IgD-negative memory B cell (primary cell): ENCODE data around the gene CEP128. TPM values are rescaled to one million over a fixed set of nuclear protein-coding genes. Genes with fewer than 3 reads are reported as not detected.
A peak's percentile ranks its signal among the peaks of the same experiment; 100 is the strongest.

Experiments
- H3K27ac Mint-ChIP-seq, 3 donors: one replicate each; pipeline ENCODE4 v1.8.0; 2020 to 2022; ENCODE audit warnings: mild to moderate bottlenecking in 3 of 3, mixed read lengths in 3 of 3, moderate library complexity in 1 of 3
- H3K27me3 Mint-ChIP-seq: one replicate; pipeline ENCODE4 v1.8.0; 2021; ENCODE audit warnings: mixed read lengths
- H3K36me3 Mint-ChIP-seq: one replicate; pipeline ENCODE4 v1.8.0; 2020; ENCODE audit warnings: mild to moderate bottlenecking, mixed read lengths
- H3K4me1 Mint-ChIP-seq, 3 donors: one replicate each; pipeline ENCODE4 v1.8.0; 2020 to 2022; ENCODE audit warnings: mixed read lengths in 3 of 3, mild to moderate bottlenecking in 1 of 3
- H3K4me3 Mint-ChIP-seq, 4 donors: one replicate each; pipeline ENCODE4 v1.8.0; 2020 to 2022; ENCODE audit warnings: mild to moderate bottlenecking in 4 of 4, mixed read lengths in 4 of 4, moderate library complexity in 3 of 4
- H3K9me3 Mint-ChIP-seq, 3 donors: one replicate each; pipeline ENCODE4 v1.8.0; 2020 to 2021; ENCODE audit warnings: mixed read lengths in 3 of 3, mild to moderate bottlenecking in 1 of 3
- polyA plus RNA-seq: library from polyadenylated mRNA; unstranded; fragments of 300-500 nt; fragmentation: Illumina TruSeq; gene quantifications from one replicate; pipeline ENCODE4 v1.2.3, GENCODE V29; 2021

The CEP128 gene
- polyA plus RNA-seq, 1 donor from 2014 or later = 2.8 TPM

DNA sequence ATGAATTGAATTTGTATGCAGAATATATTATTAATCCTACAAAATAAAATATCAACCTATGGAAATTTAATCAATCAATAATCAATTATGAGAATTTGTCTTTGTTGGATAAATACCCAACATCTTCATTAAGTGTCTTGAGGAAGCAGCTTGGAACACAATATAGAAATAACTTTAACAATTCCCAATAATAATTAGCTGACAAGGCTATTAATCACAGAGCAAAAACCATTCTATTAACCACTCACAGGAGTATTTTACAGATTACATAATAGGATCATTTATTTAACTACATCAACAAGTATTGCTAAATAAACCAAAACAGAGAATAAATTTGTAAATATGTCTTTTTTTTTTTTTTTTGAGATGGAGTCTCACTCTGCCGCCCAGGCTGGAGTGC, 190.3 kb downstream of the CEP128 start:
- Mint-ChIP-seq H3K27me3 (no peaks in the 10 kb centered on the region), H3K4me3 (no peak overlapping the region), H3K36me3 (peaks cover 8% of the 10 kb centered on the region), H3K9me3 (peaks cover 0 to 3% (median 0%) of the 10 kb centered on the region in 3 donors), H3K27ac (no peak overlapping the region), H3K4me1 (no peaks in the 10 kb centered on the region)

- Mint-ChIP-seq H3K9me3 (peaks cover 0 to 3% (median 0%) of the 10 kb centered on the region in 3 donors), H3K4me1 (no peaks in the 10 kb centered on the region), H3K27ac (no peak overlapping the region), H3K4me3 (no peak overlapping the region), H3K36me3 (peaks cover 4% of the 10 kb centered on the region), H3K27me3 (no peaks in the 10 kb centered on the region)
Observed at GRCh38 chr14:80726211-80726610, 215.3 kb downstream of the CEP128 start.

DNA sequence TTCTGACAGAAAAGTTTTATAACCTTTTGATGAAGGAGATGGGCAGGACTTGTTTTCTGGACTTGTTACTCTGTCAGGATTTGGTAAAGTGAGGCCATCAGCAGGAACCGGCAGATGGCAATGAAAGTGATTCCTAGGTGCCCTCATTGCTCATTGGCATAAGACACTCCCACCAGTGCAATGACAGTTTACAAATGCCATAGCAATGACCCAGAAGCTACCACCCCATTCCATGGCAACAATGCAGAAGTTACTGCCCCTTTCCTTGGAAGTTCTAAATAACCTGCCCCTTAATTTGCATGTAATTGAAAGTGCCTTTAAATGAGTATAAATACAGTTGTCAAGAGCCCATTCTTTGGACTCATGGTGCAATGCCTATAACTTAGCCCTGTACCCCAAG, 222.6 kb downstream of the CEP128 start:
- Mint-ChIP-seq H3K4me3 (no peak overlapping the region), H3K4me1 (peaks cover 0 to 3% (median 0%) of the 10 kb centered on the region in 3 donors)

GRCh38 chr14:80714474-80714873, 227.1 kb downstream of the CEP128 start:
- Mint-ChIP-seq H3K27me3 (no peaks in the 10 kb centered on the region), H3K4me3 (no peak overlapping the region), H3K9me3 (no peaks in the 10 kb centered on the region), H3K36me3 (peaks cover 7% of the 10 kb centered on the region), H3K4me1 (peaks cover 0 to 3% (median 0%) of the 10 kb centered on the region in 3 donors), H3K27ac (no peak overlapping the region)

More for the DNA sequence above, 222.6 kb downstream of the CEP128 start:
- no peak overlapping the region for H3K27ac Mint-ChIP-seq
- no peaks in the 10 kb centered on the region for H3K27me3 Mint-ChIP-seq
- H3K9me3 Mint-ChIP-seq = peaks cover 0 to 3% (median 0%) of the 10 kb centered on the region in 3 donors
- H3K36me3 Mint-ChIP-seq = peaks cover 7% of the 10 kb centered on the region

GRCh38 chr14:80713076-80713850, 228.3 kb downstream of the CEP128 start:
- Mint-ChIP-seq H3K4me1 (peaks cover 0 to 3% (median 0%) of the 10 kb centered on the region in 3 donors), H3K36me3 (peaks cover 5% of the 10 kb centered on the region), H3K27me3 (no peaks in the 10 kb centered on the region), H3K27ac (no peak overlapping the region), H3K4me3 (no peak overlapping the region), H3K9me3 (no peaks in the 10 kb centered on the region)

GRCh38 chr14:80705241-80705980, 236.1 kb downstream of the CEP128 start:
- Mint-ChIP-seq H3K4me3 (no peak overlapping the region), H3K36me3 (peaks cover 9% of the 10 kb centered on the region), H3K27me3 (no peaks in the 10 kb centered on the region), H3K9me3 (no peaks in the 10 kb centered on the region), H3K4me1 (peaks cover 0 to 2% (median 0%) of the 10 kb centered on the region in 3 donors), H3K27ac (peak overlapping the region in 1 of 3 donors; percentile 18)

DNA sequence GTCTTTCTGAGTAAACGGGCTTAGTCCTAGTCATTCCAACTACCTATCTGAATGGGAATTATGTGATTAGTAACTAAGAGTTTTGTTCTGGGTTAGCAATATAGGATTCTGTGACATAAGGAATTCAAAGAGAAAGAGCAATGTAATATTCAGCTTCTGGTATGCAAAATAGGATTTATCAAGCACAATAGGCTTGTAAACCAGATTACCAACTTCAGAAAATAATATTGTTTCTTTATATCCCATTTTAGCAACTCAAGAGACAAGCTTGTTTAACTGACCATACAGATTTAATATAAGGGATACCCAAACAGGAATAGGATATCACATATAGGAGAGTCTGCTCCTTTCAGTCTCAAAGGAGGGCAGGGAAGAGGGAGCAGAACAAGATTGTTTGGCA, 240.9 kb downstream of the CEP128 start:
- H3K27ac Mint-ChIP-seq = no peak overlapping the region
- peaks cover 0 to 3% (median 0%) of the 10 kb centered on the region in 3 donors for H3K4me1 Mint-ChIP-seq
- H3K9me3 Mint-ChIP-seq = no peaks in the 10 kb centered on the region
- H3K36me3 Mint-ChIP-seq = peaks cover 5% of the 10 kb centered on the region
- H3K27me3 Mint-ChIP-seq = no peaks in the 10 kb centered on the region
- no peak overlapping the region for H3K4me3 Mint-ChIP-seq

GRCh38 chr14:80699861-80700260, 241.7 kb downstream of the CEP128 start:
- H3K4me1 Mint-ChIP-seq = peaks cover 0 to 3% (median 0%) of the 10 kb centered on the region in 3 donors
- H3K27ac Mint-ChIP-seq = no peak overlapping the region

DNA sequence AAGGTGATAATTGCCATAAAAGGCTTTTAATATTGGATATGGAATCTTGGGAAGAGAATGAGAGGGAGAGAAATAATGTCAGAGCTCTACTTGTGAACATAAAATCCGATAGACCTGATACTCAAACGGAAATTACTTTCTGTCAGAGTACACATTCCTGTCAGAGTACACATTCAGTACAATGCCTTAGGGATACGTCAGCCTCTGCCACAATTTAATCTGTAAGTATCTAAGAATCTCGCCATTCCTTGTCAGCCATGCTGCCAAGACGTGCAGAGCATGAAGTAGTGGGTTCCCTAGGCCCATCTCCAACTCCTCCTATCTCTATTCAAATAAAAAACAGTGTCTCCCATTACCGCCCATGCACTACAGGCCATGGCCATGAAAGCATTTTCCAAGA, 242.6 kb downstream of the CEP128 start:
- H3K4me1 Mint-ChIP-seq = peaks cover 0 to 3% (median 0%) of the 10 kb centered on the region in 3 donors
- H3K9me3 Mint-ChIP-seq = no peaks in the 10 kb centered on the region
- peaks cover 3% of the 10 kb centered on the region for H3K36me3 Mint-ChIP-seq

More at GRCh38 chr14:80699861-80700260, 241.7 kb downstream of the CEP128 start:
- Mint-ChIP-seq H3K36me3 (peaks cover 2% of the 10 kb centered on the region), H3K4me3 (no peak overlapping the region), H3K9me3 (no peaks in the 10 kb centered on the region), H3K27me3 (no peaks in the 10 kb centered on the region)

GRCh38 chr14:80695869-80696268, 245.7 kb downstream of the CEP128 start:
- H3K27me3 Mint-ChIP-seq = no peaks in the 10 kb centered on the region
- H3K9me3 Mint-ChIP-seq = no peaks in the 10 kb centered on the region
- peaks cover 2% of the 10 kb centered on the region for H3K36me3 Mint-ChIP-seq
- H3K4me3 Mint-ChIP-seq = no peak overlapping the region
- H3K27ac Mint-ChIP-seq = no peak overlapping the region
- peaks cover 0 to 3% (median 0%) of the 10 kb centered on the region in 3 donors for H3K4me1 Mint-ChIP-seq

More for the DNA sequence above, 242.6 kb downstream of the CEP128 start:
- no peak overlapping the region for H3K4me3 Mint-ChIP-seq
- no peaks in the 10 kb centered on the region for H3K27me3 Mint-ChIP-seq
- H3K27ac Mint-ChIP-seq = no peak overlapping the region

DNA sequence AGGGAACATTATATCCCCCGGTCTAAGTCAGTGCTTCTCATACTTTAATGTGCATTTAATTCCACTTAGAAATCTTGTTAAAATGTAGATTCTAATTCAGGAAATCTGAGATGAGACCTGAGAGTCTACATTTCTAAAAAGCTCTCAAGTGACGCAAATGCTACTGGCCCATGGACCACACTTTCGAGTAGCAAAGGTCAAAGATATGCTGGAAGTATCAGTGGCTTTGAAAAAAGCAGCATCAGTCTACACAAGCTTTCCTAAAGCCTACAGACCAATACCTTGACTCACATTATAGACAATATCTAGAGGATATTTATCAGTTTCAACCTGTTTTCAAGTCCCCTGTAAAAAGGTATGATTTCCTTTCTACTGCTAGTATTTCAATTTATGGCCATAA, 248.6 kb downstream of the CEP128 start:
- Mint-ChIP-seq H3K4me1 (no peaks in the 10 kb centered on the region), H3K4me3 (no peak overlapping the region), H3K9me3 (peaks cover 0 to 1% (median 0%) of the 10 kb centered on the region in 3 donors), H3K27ac (no peak overlapping the region), H3K27me3 (no peaks in the 10 kb centered on the region), H3K36me3 (peaks cover 4% of the 10 kb centered on the region)

GRCh38 chr14:80681651-80682050, 259.9 kb downstream of the CEP128 start:
- H3K4me3 Mint-ChIP-seq = no peak overlapping the region
- no peaks in the 10 kb centered on the region for H3K4me1 Mint-ChIP-seq
- no peaks in the 10 kb centered on the region for H3K27me3 Mint-ChIP-seq
- no peak overlapping the region for H3K27ac Mint-ChIP-seq
- H3K9me3 Mint-ChIP-seq = peaks cover 8 to 22% (median 12%) of the 10 kb centered on the region in 3 donors
- peaks cover 6% of the 10 kb centered on the region for H3K36me3 Mint-ChIP-seq

GRCh38 chr14:80679273-80679672, 262.3 kb downstream of the CEP128 start:
- peaks cover 8 to 22% (median 12%) of the 10 kb centered on the region in 3 donors for H3K9me3 Mint-ChIP-seq
- H3K27ac Mint-ChIP-seq = no peak overlapping the region
- H3K4me3 Mint-ChIP-seq = no peak overlapping the region
- H3K36me3 Mint-ChIP-seq = peaks cover 5% of the 10 kb centered on the region
- H3K4me1 Mint-ChIP-seq = peaks cover 0 to 1% (median 0%) of the 10 kb centered on the region in 3 donors
- no peaks in the 10 kb centered on the region for H3K27me3 Mint-ChIP-seq

GRCh38 chr14:80678436-80678835, 263.1 kb downstream of the CEP128 start:
- peaks cover 6 to 22% (median 12%) of the 10 kb centered on the region in 3 donors for H3K9me3 Mint-ChIP-seq

DNA sequence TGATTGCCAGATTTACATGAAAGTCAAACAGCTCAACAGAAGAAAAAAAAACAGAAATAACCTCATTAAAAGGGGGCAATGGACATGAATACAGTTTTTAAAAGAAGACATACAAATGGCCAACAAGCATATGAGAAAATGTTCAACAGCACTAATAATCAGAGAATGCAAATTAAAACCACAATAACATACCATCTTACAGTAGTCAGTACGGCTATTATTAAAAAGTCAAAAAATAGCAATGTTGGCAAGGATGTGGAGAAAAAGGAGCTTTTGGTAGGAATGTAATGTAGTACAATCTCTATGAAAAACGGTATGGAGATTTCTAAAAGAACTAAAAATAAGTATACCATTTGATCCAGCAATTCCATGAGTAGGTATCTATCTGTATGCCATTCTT, 272.1 kb downstream of the CEP128 start:
- Mint-ChIP-seq H3K4me1 (no peaks in the 10 kb centered on the region), H3K27me3 (no peaks in the 10 kb centered on the region), H3K36me3 (peaks cover 5% of the 10 kb centered on the region), H3K27ac (no peak overlapping the region), H3K4me3 (no peak overlapping the region), H3K9me3 (peaks cover 2 to 17% (median 2%) of the 10 kb centered on the region in 3 donors)

More at GRCh38 chr14:80678436-80678835, 263.1 kb downstream of the CEP128 start:
- H3K27me3 Mint-ChIP-seq = no peaks in the 10 kb centered on the region
- H3K36me3 Mint-ChIP-seq = peaks cover 4% of the 10 kb centered on the region
- H3K4me3 Mint-ChIP-seq = no peak overlapping the region
- peaks cover 0 to 1% (median 0%) of the 10 kb centered on the region in 3 donors for H3K4me1 Mint-ChIP-seq
- no peak overlapping the region for H3K27ac Mint-ChIP-seq
